Epithelial cell of esophagus (primary cell): ENCODE results near the gene WDR82.

Source experiments
- DNase-seq: peaks from one replicate; pipeline ENCODE4 v3.0.0; 2010; ENCODE audit warnings: low read depth
- H3K4me3 ChIP-seq: 2 replicates; pipeline ENCODE4 v1.5.1; 2011; ENCODE audit warnings: mild to moderate bottlenecking, low read length, control low read depth
- TF ChIP-seq, protein P1 (sequence below): IDR thresholded peaks from 2 replicates; pipeline ENCODE4 v1.5.1; 2011; ENCODE audit warnings: low read depth, mild to moderate bottlenecking, low read length, control low read depth, inconsistent platforms; ENCODE audit not compliant: insufficient read depth; ENCODE audit errors: missing control alignments

WDR82 gene

DNA sequence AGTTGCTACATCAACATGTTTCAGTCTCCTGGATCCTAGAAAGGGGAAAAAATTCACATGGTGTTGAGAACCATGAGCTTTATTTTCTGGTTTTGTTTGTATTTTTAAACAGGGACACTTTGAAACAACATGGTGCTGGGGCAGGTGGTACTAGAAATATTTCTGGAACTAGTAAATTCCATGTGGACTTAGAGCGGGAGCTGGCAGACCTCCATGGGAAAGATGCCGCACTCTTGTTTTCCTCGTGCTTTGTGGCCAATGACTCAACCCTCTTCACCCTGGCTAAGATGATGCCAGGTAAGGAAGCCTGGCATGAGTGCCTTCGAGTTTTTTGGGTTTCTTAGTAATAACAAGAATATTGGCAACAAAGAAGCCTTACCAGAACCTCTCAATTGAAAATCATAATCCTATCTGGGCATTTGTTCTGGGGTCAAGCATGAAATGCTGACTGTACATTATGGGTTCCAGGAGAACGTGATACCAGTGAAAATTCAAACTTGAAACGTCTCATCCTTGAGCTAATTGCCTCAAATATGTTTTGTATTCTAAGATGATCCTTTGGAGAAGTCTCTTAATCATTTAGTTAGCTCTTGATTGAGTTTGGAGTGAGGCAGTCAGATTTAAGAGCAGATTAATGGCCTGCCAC, 72.6 kb downstream of the WDR82 start:
- no peak overlapping the region for H3K4me3 ChIP-seq
- TF ChIP-seq, protein P1, sequence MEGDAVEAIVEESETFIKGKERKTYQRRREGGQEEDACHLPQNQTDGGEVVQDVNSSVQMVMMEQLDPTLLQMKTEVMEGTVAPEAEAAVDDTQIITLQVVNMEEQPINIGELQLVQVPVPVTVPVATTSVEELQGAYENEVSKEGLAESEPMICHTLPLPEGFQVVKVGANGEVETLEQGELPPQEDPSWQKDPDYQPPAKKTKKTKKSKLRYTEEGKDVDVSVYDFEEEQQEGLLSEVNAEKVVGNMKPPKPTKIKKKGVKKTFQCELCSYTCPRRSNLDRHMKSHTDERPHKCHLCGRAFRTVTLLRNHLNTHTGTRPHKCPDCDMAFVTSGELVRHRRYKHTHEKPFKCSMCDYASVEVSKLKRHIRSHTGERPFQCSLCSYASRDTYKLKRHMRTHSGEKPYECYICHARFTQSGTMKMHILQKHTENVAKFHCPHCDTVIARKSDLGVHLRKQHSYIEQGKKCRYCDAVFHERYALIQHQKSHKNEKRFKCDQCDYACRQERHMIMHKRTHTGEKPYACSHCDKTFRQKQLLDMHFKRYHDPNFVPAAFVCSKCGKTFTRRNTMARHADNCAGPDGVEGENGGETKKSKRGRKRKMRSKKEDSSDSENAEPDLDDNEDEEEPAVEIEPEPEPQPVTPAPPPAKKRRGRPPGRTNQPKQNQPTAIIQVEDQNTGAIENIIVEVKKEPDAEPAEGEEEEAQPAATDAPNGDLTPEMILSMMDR: no peak
- DNase-seq: peak; percentile 81
